Fibroblast of lung (primary cell): ENCODE results near the gene RHOT2.

Source experiments
- CTCF ChIP-seq, 2 donors: IDR thresholded peaks in 1 of 2; conservative IDR thresholded peaks in 1 of 2; 1 replicate in 1 of 2; 2 replicates in 1 of 2; pipeline ENCODE4 v1.5.1; 2011 to 2012; ENCODE audit warnings: low read length in 2 of 2, control low read depth in 1 of 2, inconsistent platforms in 1 of 2, low read depth in 1 of 2, mild to moderate bottlenecking in 1 of 2
- EZH2 ChIP-seq: IDR thresholded peaks from 2 replicates; pipeline ENCODE4 v1.5.1; 2012; ENCODE audit warnings: low read length, control low read depth, mild to moderate bottlenecking; ENCODE audit errors: missing control alignments

- TF ChIP-seq CTCF (conservative IDR thresholded peaks at IDR 0.05 in 1 of 2, IDR thresholded peaks at IDR 0.05 in 1 of 2; ENCODE audit: low read depth in 1 of 2, low read length in 2 of 2) (no peak), EZH2 (no peak)
Observed at GRCh38 chr16:716768-717325, 48.9 kb downstream of the RHOT2 start.
